ENCODE results near the gene MCM8.

MCM8 gene

GRCh38 chr20:6044115-6044514 is 93.7 kb downstream of the MCM8 start:
- no peak for DNase-seq (ENCODE audit: low read depth)

GRCh38 chr20:6045566-6045965 is 95.1 kb downstream of the MCM8 start:
- DNase-seq (ENCODE audit: low read depth) = no peak

GRCh38 chr20:6046432-6046831 is 96.0 kb downstream of the MCM8 start:
- DNase-seq (ENCODE audit: low read depth) = no peak

- DNase-seq (ENCODE audit: low read depth) = no peak
Observed at GRCh38 chr20:6048391-6048790, 97.9 kb downstream of the MCM8 start.
